Measurements from ENCODE around the gene ENDOV.

- no peak for TF ChIP-seq CTCF (IDR thresholded peaks at IDR 0.05; ENCODE audit: poor library complexity)
- TF ChIP-seq EZH2 (IDR thresholded peaks at IDR 0.05; ENCODE audit: borderline replicate concordance), result no peak
These were observed 26.8 kb downstream of the ENDOV start for GRCh38 chr17:80441598-80442322.

Measured in hepatocyte (in vitro differentiated cells).